AG08396 (cell line): ENCODE measurements around the gene NSUN2.

ENCODE experiments used
- DNase-seq: peaks from one replicate; pipeline ENCODE4 v3.0.0; 2012; ENCODE audit warnings: low spot score, mixed read lengths

The NSUN2 gene

GRCh38 chr5:6604341-6604740 lies 28.5 kb downstream of the NSUN2 start:
- DNase-seq, result no peak

DNA sequence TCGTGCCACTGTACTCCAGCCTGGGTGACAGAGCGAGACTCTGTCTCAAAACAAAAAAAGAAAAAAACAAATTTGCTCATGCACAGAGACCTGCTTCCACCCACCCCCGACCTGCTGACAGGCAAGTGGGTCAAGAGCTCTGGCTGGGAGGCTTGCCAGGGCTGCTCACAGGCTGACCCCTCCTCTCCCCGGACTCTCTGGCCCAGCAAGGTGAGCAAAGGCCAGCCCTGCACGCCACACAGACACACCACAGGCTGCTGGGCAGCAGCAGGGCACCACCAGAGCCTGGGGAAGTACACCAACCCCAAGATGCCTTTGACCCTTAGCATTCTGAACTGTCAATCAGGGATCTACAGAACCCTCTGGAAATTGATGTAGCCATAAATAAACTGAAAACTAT lies 29.2 kb downstream of the NSUN2 start:
- no peak for DNase-seq

DNA sequence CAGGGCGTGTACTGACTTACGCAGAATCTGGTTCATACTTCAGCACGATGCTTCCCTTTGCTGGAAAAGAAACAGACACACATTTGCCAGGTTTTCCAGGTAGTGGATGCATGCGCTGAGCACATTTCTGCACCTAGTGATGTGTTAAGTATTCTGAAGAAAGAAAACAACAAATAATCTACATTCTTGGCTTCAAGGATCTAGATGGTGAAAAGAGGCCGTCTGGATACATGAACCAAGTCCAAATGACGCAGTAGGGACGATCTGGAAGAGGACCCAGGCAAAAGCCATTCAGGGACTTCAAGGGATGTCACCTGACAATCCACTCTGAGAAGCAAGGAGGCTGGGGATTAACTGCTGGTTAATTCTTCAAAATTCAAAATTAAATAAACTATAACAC lies 30.4 kb downstream of the NSUN2 start:
- no peak for DNase-seq

- no peak for DNase-seq
These were observed 31.0 kb downstream of the NSUN2 start for GRCh38 chr5:6601816-6602215.

GRCh38 chr5:6601271-6601670 lies 31.6 kb downstream of the NSUN2 start:
- no peak for DNase-seq

DNA sequence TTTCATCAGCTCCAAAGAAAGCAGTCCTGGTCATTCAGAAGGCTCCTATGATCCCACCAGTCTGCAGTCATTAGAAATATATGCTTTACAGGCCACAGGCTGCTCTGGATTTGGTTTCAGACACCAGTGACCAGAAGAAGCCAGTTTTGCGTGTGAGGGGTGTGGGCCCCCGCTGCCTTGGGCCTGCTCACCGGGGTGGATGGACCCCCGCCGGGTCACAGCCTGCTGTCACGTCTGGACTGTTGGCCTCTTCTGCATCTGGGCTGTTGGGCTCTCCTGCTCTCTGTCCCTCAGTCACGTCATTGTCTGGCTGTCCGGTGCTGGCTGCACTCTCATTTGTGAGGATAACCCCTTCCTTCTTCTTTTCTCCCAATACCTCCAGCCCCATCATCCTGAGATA lies 33.1 kb downstream of the NSUN2 start:
- DNase-seq, result no peak

DNA sequence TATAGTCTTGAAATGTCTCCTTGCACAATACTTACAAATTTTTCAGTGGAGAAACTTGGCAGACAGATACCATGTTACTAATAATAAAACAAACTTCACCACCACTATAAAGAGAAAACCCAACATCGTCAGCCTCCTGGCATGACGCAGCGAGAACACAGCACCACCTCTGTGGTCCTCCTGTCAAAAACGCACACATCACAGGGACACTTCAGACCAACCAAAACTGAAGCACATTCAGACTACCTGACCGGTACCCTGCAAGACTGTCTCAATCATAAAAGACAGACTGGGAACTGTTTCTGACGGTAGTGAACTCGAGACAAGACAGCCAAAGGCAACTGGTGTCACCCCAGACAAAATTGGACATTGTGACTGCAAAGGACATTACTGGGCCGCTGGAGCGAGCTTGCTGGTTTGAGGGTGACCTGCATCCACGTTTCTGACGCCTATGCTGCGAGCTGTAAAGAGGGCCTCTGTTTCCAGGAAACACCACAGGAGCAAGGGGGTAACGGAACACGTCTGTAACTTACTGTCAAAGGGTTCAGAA lies 34.4 kb downstream of the NSUN2 start:
- peak; percentile 41 for DNase-seq

GRCh38 chr5:6597557-6597956 lies 35.3 kb downstream of the NSUN2 start:
- no peak for DNase-seq

- no peak for DNase-seq
These were observed 36.5 kb downstream of the NSUN2 start for GRCh38 chr5:6596388-6596787.

- DNase-seq, result no peak
These were observed 37.4 kb downstream of the NSUN2 start for GRCh38 chr5:6595405-6595804.

DNA sequence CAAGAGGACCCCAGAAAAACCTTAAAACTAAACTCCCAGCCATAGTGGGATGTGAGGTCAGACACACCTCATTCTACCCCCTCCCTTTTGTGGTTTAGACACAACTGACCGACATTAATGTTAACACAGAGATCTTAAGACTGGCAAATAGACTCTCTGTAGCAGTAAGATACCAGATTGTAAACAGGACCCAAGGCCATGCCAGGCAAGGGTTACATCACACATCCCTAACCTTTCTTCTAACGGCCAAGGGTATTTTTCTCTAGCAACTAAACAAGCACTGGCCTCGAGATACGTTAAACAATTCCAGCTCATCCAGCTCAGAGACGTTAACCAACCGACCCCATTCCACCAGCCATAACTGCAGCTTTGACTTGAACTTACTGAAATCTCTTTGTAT lies 38.8 kb downstream of the NSUN2 start:
- DNase-seq, result no peak

GRCh38 chr5:6593148-6594016 lies 39.5 kb downstream of the NSUN2 start:
- DNase-seq, result no peak

DNA sequence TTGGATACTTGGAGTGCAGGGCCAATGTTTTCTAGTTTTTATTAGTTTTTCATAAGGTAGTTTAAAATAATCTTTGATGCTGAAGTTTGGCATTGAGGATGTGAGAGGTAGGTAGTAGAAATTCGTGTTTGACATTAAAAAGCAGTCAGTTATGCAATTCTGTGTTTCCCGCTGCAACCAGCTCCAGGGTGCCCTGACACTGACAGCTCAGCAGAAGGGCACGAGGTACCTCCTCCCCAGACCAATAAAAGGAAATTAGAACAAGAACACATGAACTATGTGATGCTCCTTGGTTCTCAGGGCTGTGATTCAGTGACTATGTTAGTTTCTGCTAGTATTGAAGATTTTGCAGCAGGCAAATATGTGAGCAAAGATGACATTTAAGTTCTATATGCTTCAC lies 40.2 kb downstream of the NSUN2 start:
- no peak for DNase-seq

GRCh38 chr5:6591671-6592288 lies 41.1 kb downstream of the NSUN2 start:
- DNase-seq, result no peak

- DNase-seq, result no peak
These were observed 42.3 kb downstream of the NSUN2 start for GRCh38 chr5:6590581-6590980.

- DNase-seq, result no peak
These were observed 45.7 kb downstream of the NSUN2 start for GRCh38 chr5:6587171-6587570.

- DNase-seq, result no peak
These were observed 46.2 kb downstream of the NSUN2 start for GRCh38 chr5:6586647-6587042.

GRCh38 chr5:6585939-6586646 lies 46.8 kb downstream of the NSUN2 start:
- DNase-seq, result no peak

GRCh38 chr5:6585168-6585567 lies 47.7 kb downstream of the NSUN2 start:
- no peak for DNase-seq

DNA sequence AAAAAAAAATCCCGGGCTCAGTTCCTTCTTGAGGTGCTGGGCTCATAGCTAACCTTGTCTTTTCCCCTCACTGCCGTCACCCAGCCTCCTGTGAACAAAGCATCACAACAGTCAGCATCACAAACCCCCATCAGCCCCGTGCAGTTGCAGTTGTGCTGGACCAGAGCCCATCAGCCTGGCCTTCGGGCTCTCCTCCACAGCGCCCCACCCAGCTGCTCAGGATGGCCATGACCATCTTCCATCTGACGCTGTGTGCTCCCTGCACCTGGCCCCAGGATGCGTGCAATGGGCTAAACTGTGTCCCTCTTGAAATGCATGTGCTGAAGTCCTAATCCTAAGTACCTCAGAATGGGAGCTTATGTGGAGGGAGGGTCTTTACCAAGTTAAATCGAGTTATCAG lies 48.1 kb downstream of the NSUN2 start:
- DNase-seq, result no peak

- no peak for DNase-seq
These were observed 48.7 kb downstream of the NSUN2 start for GRCh38 chr5:6584101-6584645.

DNA sequence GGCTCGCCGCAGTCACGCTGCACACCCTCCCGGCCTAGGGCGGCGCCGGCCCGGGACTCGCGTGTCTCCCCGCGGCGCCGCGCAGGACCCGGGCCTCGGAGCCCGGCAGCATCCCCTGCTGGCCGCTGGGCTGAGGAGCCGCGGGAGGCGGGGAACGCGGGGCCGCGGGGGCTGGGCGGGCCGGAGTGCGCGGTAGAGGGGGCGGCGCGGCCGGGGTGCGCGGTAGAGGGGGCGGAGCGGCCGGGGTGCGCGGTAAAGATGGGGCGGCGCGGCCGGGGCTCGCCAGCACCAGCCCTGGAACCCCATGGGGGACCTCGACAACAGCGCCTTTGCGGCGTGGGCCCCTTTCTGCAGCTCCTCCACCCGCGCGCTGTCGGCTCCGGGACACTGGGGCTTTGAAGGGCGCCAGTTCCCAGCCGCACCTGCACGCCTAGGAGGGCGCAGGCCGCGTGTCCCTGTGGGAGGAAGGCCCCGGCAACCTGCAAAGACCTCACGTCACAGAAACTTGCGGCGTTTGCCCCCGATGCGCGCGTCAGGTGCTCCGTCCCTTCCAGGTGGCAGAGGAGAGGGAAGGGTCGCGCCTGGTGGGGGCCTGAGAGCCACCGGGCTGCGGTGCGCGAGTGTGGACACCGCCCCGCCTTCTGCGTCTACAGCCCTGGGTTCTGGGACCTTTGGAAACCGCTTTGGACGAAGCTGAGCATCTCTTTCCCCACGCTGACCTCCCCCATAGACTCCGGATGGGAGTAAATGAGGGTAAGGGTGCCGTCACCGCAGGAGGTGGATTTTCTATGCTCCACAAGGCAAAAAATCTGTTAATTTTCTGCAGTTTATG lies 49.6 kb downstream of the NSUN2 start:
- DNase-seq, result peak; percentile 88
